NCI-H146 treated with DMSO at 0.1 percent for 48 hours (cell line): ENCODE results near the gene DEFB132.
A peak's percentile ranks its signal among the peaks of the same experiment; 100 is the strongest.

Experiments
- DNase-seq: peaks from one replicate; lab custom pipeline; 2025; ENCODE audit not compliant: unreplicated experiment; lab: John Stamatoyannopoulos, UW

The DEFB132 gene

DNA sequence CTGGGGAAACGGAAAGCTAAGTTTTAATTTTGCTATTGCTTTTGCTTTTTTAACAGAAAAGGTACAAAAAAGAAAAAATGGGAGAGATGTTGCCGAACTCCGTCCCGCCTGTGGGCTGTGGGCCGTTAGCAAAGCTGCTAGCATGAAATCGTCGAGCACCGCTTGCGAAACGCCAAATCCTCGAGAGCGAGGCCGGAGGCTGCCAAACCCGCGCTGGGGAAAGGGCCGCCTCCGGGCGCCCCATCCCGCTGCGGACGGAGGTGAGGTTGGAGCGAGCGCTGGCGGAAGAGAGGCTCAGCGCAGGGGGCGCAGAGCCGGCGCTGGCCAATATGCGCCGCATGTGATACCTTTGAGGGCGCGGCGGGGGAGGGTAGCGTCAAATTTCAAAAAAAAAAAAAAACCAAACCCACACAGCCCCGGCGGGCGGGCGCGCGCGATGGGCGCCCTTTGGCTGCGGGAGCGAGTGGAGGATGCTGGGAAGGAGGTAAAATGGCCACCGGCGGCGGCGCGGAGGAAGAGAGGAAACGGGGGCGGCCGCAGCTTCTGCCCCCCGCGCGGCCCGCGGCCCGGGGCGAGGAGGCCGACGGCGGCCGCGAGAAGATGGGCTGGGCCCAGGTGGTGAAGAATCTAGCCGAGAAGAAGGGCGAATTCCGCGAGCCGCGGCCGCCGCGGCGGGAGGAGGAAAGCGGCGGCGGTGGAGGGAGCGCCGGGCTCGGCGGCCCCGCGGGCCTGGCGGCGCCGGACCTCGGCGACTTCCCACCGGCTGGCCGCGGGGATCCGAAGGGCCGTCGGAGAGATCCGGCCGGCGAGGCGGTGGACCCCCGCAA is 39.8 kb downstream of the DEFB132 start, which contains the start of gene ZCCHC3:
ZCCHC3 (plus strand) TSS at position 473 of the 827 bp plus-strand sequence; CDS start at position 490, 17 bp downstream.
- peak; percentile 89 for DNase-seq

DNA sequence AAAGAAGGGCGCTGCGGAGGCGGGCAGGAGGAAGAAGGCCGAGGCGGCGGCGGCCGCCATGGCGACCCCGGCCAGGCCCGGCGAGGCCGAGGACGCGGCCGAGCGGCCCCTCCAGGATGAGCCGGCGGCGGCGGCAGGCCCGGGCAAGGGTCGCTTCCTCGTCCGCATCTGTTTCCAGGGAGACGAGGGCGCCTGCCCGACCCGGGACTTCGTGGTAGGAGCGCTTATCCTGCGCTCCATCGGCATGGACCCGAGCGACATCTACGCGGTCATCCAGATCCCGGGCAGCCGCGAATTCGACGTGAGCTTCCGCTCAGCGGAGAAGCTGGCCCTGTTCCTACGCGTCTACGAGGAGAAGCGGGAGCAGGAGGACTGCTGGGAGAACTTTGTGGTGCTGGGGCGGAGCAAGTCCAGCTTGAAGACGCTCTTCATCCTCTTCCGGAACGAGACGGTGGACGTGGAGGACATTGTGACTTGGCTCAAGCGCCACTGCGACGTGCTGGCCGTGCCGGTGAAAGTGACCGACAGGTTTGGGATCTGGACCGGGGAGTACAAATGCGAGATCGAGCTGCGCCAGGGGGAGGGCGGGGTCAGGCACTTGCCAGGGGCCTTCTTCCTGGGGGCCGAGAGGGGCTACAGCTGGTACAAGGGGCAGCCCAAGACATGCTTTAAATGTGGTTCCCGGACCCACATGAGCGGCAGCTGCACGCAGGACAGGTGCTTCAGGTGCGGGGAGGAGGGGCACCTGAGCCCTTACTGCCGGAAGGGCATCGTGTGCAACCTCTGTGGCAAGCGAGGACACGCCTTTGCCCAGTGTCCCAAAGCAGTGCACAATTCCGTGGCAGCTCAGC is 40.6 kb downstream of the DEFB132 start:
- peak; percentile 66 for DNase-seq

DNA sequence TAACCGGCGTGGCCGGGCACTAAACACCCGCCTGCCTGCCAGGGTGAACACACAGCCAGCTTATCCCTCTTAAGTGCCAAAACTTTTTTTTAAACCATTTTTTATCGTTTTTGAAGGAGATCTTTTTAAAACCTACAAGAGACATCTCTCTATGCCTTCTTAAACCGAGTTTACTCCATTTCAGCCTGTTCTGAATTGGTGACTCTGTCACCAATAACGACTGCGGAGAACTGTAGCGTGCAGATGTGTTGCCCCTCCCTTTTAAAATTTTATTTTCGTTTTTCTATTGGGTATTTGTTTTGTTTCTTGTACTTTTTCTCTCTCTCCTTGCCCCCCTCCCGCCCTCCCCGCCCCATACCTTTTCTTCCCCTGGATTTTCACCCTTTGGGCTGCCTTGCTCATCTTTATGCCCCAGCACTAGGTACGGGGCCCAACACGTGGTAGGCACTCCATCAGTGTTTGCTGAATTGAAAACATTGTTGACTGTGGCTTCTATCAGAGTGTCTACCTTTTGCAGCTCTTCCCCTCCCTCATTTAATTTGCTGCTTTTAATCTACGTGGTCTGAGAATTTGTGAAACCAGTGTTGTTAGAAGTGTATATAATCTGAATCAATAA is 41.4 kb downstream of the DEFB132 start:
- no peak for DNase-seq

DNA sequence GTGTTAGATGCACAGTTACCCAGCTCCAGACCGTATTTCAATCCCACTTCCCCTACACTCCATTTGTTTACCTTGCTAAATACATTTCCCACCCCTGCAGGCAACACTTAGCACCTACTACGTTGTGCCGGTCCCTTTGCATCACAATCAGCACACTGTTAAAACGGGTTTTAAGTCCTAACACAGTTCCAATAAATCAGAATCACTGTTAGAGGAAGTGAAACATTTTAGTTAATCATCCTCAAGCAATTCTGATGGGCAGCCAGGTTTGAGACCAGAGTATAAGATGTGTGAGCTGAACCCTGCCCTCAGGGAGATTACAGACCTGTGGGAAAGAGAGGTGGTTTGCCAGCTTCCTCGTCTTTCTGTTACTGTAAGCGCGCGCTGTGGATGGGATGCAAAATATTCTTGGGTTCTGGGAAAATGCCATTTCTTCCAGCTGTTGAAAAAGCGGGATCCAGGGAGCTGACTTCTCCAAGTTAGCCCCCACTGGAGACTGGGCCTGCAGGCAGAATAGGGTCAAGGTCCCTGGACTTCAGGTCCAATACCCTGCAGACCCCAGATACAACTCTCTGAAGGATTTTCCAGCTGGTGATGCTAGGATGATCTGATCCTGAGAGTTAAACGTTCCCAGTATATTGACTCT is 42.9 kb downstream of the DEFB132 start:
- no peak for DNase-seq

DNA sequence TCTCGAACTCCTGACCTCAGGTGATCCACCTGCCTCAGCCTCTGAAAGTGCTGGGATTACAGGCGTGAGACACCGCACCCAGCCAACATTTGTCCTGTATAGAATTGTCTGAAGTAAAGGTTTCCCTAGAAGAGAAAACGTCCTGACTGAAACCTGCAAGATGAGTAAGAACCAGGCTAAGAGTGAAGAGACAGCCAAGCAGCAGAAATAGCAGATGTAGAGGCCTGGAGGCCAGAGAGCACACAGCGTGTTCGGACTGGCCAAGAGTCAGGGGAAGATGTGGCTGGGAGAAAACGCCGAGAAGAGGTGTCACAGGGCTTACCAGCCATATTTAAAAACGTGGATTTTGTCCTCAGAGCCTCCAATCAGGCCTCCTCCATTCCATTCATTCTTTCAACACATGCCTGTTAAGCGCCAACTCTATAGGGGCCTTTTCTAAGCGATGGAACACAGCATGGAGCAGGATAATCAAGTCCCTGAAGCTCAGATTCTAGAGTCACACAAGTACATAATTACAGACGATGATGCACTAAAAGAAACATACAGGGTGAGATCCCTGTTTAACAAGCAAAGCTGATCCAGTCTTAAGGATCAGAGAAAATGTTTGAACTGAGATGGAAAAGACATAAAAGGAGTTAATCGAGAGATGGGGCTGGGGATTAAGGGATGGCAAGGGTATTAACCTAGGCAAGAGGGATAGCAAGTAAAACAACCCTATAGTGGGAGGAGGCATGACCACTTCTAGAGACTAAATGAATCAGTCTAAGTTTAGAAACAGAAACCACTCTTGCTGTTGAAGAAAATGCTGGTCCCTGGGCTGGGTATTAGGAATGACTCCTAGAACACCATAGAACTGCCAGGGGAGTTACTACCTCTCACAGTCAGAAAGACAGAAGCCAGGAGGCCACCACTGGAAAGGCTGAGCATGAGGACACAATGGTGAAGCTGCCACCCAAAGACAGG is 44.6 kb downstream of the DEFB132 start:
- no peak for DNase-seq

DNA sequence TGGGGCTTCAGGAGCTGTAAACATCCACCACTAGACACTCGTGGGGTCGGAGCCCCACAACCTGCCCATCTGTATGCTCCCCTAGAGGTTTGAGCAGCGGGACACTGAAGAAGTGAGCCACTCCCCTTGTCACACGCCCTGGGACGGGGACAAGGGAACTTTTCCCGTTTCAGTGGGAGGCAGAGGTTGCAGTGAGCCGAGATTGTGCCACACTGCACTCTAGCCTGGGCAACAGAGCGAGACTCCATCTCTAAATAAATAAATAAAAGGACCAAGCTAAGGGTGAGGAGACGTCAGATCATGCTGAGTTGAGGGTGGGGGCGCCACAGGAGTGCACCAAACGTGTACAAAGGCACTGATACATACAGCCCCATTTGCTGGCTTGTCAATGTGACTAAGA is 48.2 kb downstream of the DEFB132 start:
- no peak for DNase-seq

DNA sequence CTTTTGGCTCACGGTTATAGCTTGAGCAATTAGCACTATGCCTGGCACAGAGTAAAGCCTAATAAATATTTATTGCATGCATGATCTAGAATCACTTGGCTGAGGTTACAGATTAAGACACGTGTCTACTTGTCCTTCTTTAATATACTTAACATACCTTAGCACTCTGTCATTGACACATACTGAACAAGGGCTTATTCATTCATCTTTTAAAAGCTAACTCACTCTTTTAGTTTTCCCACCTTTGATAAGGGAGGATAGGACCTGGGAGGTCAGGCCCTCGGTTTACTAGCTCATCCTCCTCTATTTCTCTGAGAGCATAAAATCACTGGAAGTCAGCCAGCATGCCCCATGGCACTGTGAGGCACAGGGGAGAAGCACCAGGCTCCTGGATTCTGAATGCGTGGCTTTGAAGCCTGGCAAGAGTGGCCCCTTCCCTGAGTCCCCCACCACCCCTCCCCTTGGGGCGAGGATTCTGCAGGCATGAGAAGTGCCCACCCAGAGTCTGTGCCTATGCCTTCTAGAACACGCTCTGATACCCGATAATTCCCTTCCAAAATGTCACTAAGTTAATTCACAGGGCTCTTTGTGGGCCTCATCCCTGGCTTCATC is 51.0 kb downstream of the DEFB132 start:
- no peak for DNase-seq

DNA sequence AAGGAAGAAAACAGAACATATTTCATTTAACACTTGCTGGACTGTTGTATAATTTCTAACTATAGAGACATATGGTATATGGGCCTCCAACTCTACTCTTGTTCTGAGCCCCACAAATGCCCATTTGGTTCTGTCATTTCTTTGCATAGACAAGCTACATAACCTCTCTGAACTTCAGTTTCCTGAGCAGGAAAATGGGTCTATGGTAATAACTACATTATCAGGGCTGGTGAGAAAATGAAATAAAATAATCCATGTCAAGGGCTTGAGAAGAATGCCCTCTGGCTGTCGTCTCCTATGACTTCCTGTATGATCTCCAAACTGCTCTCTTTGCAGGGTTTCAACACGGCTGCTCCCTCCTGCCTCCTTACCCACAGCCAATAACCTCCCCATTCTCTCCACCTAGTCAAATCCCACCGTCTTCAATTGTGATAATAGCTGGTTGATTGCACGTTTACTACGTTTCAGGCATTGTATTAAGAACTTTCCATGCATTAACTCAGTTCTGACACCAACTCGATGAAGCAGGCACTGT is 51.8 kb downstream of the DEFB132 start:
- DNase-seq: peak; percentile 71

DNA sequence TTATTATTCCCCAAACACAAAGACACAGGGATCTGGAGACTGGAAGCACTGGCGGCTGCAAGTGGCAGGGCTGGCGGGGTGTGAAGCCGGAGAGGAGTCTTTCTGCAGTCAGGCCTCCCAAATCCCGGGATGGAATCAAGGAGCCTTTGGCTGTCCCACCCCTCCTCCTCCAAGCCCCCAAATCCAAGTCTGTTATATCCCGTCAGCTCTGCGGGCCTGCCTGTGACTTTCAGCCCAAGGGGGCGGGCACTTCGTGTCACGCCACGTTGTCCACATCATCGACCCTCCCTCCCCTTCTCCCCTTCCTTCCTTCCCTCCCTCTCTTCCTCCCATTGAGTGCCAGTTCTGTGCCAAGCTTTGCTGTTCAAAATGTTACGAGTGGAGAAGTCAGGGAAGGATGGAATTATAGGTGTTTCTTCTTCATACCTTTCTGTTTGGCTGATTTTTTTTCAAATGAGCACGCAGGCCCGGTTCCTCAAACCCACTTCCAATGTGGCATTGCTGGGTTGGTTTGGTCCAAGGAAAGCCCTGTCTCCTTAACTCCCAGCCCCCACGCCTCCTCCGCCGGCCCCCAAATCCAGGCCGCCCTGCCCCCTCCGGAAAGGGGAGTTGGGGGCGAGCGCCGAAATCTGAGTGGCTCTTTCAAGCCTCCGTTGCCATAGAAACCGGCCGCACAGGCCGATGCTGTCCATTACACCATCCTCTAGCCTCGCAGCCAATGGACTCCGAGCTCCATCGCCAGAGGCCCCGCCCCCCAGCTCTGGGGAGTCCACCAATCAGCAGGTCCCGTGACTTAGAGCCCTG is 52.5 kb downstream of the DEFB132 start:
- DNase-seq: peak; percentile 98

DNA sequence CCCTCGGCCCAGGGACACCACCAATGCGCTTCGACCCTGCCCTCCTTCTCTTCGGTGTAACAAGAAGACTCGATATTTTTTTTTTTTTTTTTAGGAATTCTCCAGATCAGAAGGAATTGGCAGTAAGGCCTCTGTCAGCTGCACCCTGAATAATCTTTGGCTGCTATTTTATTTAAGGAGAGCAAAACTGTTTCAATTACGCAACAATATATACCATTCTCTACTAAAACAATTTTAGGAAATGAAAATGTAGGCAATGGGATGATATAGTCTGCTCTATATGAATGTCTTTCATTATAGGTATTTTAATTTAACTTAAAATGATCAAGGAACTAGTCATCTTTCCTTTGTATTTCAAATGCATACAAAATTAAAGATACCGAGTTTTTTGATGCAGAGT is 53.1 kb downstream of the DEFB132 start:
- no peak for DNase-seq
